ENCODE data around the gene LHPP.

- no peak for TF ChIP-seq CTCF (IDR thresholded peaks at IDR 0.05; ENCODE audit: insufficient read depth, low read length)
- no peak for TF ChIP-seq POLR2AphosphoS5 (IDR thresholded peaks at IDR 0.05; ENCODE audit: low read depth)
- TF ChIP-seq GABPA (IDR thresholded peaks at IDR 0.05; ENCODE audit: low read depth) = no peak
- TF ChIP-seq REST (IDR thresholded peaks at IDR 0.05; ENCODE audit: insufficient replicate concordance, low read depth) = no peak
These were observed 2.7 kb upstream of the LHPP start for GRCh38 chr10:124458889-124459288.
